NCI-H510A treated with DMSO at 0.1 percent for 48 hours (cell line): ENCODE measurements around the gene KLHL3.
"Not testable (repeated sequence)": the region's sequence is repeated elsewhere in the genome, so short reads cannot be mapped to it uniquely, and the experiment has no call there.

Experiments
- DNase-seq: peaks from one replicate; lab custom pipeline; 2025; lab: John Stamatoyannopoulos, UW

Gene KLHL3, protein sequence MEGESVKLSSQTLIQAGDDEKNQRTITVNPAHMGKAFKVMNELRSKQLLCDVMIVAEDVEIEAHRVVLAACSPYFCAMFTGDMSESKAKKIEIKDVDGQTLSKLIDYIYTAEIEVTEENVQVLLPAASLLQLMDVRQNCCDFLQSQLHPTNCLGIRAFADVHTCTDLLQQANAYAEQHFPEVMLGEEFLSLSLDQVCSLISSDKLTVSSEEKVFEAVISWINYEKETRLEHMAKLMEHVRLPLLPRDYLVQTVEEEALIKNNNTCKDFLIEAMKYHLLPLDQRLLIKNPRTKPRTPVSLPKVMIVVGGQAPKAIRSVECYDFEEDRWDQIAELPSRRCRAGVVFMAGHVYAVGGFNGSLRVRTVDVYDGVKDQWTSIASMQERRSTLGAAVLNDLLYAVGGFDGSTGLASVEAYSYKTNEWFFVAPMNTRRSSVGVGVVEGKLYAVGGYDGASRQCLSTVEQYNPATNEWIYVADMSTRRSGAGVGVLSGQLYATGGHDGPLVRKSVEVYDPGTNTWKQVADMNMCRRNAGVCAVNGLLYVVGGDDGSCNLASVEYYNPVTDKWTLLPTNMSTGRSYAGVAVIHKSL

DNA sequence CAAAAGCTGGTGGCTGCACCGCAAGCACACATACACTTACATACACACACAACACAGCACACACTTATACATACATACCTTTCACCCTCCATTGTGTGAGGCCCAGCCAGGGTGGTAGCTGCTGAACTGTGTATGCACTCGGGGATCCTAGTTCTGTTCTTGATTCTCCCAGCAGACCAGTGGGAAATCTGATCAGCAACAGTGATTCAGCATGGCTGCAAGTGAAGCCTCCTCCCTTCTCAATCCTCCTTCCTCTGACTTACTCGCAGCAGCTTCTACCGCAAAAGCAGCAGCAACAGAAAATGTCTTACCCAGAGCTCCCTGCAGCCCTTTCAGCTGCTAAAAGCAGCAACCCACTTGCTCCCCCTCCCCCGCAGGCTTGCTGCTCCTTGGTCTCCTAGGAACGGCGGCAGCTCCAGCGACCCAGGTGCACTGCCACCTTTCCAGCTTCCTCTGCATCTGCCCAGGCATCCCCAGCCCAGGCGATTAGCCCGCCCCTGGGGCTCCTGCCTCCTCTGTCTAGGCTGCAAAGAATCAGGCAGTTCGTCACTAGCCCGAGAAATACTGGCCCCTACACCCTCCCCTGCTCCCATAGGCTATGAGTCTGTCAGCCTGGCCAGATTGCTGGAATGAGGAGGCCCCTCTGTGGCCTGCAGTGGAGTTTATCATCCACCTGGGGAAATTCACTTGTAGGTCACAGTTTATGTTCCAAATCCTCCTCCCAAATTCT, at the start of gene KLHL3:
KLHL3 (minus strand) TSS at position 535 of the 730 bp plus-strand sequence; CDS start at position 92, 443 bp downstream.
- DNase-seq: peak; percentile 39

DNA sequence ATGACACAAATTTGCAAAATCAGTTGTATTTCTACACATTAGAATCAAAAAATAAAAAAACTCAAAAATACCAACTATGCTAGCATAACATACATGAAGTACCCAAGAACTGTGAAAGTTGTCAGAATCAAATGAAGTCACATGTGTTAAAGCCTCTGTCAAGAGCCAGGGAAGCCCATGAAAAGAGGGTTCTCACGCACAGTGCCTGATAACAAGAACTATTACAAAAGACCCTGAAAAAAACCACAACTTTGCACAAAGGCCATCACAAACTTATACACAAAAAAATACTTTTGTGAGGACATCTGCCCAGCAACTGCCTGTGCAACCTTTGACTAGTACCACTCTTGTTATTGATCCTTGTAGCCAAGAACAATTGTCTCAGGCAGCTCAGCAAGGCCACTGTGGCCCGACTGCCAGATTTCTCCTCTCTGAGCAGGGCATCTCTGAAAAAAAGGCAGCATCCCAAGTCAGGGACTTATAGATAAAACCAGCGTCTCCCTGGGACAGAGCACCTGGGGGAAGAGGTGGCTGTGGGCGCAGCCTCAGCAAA, 47.2 kb upstream of the KLHL3 start:
- no peak for DNase-seq

- DNase-seq: no peak
Measured at GRCh38 chr5:137782055-137782454, 46.2 kb upstream of the KLHL3 start.

DNA sequence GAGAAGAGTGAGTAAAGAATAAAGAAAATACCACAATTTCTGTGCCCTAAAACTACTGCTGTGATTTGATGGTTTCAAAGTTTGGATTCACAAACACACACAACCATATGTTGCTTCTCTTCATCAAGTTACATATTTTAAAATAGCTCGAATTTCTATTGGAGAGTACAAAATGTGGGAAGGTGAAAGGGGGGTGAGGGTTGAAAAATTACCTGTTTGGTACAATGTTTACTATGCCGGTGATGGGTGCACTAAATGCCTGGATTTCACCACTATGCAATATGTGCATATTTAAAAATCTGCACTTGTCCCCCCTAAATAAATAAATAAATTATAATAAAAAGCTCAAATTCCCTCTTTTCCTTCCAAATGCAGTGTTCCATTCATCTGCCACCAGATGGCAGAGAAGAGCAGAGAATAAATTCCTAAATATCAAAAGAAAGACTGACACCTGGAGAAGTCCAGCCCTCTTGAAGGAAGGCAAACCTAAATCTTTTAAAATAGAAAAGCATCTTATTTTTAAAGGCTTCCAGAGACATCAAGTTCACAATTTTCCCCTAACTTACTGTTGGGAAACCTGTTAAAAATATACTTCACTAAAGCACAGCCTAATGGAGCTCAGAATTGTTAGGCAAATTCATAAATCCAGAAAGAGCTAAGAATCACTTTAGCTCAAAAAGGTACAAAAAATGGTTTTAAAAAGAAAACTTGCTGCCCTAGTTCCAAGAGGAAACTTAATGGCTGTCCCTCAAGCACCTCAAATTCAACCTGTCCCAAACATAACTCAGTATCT, 43.1 kb upstream of the KLHL3 start:
- DNase-seq: peak; percentile 2

- not testable (repeated sequence) for DNase-seq
Measured at GRCh38 chr5:137767937-137768336, 32.0 kb upstream of the KLHL3 start.

DNA sequence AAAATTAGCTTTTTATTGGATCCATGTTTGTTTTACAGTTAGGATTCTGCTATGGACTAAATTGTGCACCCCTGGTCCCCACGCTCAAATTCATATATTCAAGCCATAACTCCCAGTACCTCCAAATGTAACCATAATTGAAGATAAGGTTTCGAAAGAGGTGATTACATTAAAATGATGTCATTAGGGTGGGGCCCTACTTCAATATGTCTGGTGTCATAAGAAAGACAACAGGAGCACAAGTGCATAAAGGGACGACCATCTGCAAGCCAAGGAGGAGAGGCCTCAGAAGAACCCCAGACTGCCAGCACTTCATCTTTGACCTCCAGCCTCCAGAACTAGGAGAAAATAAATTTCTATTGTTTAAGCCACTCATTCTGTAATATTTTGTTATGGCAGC, 25.7 kb upstream of the KLHL3 start:
- no peak for DNase-seq

- no peak for DNase-seq
Measured at GRCh38 chr5:137760719-137761516, 25.0 kb upstream of the KLHL3 start.

GRCh38 chr5:137760294-137760693, 24.4 kb upstream of the KLHL3 start:
- no peak for DNase-seq

DNA sequence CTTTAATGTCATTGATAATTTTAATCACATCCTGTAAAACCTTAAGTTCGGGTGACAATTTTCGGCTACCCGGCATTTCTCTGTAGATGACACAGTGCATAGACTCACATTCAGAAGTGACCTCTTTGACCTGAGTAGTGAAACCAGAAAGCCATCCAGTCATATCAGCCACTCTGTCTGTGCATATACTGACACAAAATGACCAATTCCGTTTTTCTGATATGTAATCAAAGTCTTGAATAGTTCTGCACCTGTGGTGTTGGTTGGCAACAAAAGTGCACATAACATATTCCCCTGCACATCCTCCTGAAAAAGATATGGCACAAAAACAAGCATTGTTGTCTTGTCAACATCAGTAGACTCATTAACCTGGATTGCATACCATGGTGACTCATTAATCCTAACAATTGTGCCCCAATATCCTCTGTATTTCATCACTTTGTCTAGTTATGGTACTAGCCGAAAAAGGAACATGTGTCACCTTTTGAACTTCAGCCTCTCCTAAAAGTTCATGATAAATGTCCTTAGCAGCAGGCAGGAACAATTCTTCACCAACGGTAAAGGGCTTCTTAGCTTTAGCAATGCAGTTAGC, 22.9 kb upstream of the KLHL3 start:
- no peak for DNase-seq

- DNase-seq: no peak
Measured at GRCh38 chr5:137758121-137758520, 22.2 kb upstream of the KLHL3 start.

- DNase-seq: no peak
Measured at GRCh38 chr5:137757634-137758033, 21.7 kb upstream of the KLHL3 start.

GRCh38 chr5:137754961-137755762, 19.3 kb upstream of the KLHL3 start:
- peak; percentile 60 for DNase-seq

DNA sequence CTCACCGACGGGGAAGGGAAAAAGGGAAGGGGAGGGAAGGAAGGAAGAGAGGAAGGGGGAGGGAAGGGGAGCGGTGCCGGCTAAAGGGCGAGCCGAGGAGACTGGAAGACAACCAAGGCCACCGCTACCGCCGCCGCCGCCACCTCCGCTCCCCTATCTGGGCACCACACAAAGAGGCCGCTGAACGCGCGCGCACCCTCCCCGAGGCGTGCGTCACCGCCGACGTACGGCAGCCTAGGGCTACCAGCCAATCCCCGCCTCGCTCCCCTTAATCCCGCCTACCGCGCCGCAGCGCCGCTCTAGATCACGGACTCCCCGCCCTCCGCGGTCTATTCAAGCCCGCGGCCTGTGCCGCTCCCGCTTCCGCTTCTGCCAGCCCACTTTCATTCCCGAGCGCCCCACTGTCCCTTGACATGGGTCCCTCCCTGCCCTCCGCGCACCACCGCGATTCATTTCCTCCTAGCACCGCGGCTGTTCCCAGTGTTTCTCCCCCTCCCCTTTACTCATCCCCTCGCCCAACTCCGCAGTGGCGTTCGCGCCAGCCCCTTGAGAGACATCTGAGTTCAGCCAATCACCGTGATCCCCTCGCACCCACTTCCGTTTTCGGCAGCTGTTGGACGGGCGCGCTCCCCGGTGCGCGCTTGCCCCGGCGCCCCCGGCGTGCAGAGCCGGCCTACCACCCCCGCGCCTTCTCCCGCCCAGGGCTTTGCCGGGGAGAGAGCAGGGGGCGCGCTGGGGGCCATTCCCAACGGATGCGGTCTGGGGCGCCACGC, 18.5 kb upstream of the KLHL3 start, which contains the start of gene HNRNPA0:
HNRNPA0 (minus strand) TSS at position 176 of the 773 bp plus-strand sequence. CDS start 297 bp downstream, outside the sequence.
- DNase-seq: peak; percentile 93

GRCh38 chr5:137753691-137754187, 17.9 kb upstream of the KLHL3 start:
- no peak for DNase-seq

DNA sequence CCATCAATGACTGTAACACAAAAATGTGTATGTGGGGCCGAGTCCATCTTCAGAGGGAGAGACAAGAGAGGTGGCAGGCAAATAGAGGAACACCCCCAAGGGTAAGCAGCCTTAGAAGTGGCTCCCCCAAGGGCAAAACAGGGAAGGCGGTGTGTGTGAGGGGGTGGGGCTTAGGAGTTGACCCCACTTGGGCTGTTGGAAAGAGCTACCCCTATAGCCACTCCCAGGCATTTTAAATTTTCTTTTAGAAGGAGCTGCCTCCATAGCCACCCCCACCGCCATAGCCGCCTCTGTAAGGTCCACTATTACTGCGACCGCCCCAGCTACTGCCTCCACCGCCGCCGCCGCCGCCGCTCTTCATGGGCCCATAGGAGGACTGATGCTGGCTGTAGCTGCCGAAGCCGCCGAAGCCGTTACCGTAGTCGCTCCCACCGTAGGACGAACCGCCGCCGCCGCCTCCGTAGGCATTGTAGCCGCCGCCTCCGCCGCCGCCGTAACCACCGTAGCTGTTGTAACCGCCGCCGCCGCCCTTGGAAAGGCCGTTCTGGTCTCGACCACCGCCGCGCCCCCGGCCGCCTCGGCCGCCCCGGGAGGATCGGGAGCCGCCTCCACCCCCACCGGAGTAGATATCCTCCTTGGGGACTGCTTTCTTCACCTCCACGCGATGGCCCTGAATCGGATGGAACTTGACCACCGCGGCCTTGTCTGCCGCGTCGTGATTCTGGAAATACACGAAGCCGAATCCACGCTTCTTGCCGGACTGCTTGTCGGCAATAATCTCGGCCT, 17.2 kb upstream of the KLHL3 start:
- no peak for DNase-seq

- peak; percentile 38 for DNase-seq
Measured at GRCh38 chr5:137751869-137752491, 16.1 kb upstream of the KLHL3 start.

- DNase-seq: no peak
Measured at GRCh38 chr5:137750436-137750835, 14.5 kb upstream of the KLHL3 start.
